Renal pelvis (tissue), 4 donors: ENCODE data around the gene CYP17A1. TPM values are rescaled to one million over a fixed set of nuclear protein-coding genes. Genes with fewer than 3 reads are reported as not detected.

Experiments
- DNase-seq: peaks from one replicate; pipeline ENCODE4 v3.0.0-alpha.2; 2013
- polyA plus RNA-seq, 3 donors: library from polyadenylated mRNA; unstranded; fragments of 120-200 nt; gene quantifications; one replicate each; pipeline ENCODE4 v1.2.1, GENCODE V29; 2013; ENCODE audit not compliant: insufficient read length in 3 of 3

CYP17A1 gene
- polyA plus RNA-seq, 3 donors = 0.52 to 8.3 (median 4.6) TPM

- no peak for DNase-seq
Observed at GRCh38 chr10:102811346-102811745, 25.9 kb downstream of the CYP17A1 start.

GRCh38 chr10:102808380-102808779, 28.8 kb downstream of the CYP17A1 start:
- no peak for DNase-seq

GRCh38 chr10:102804382-102805055, 32.7 kb downstream of the CYP17A1 start:
- no peak for DNase-seq

GRCh38 chr10:102802920-102803534, 34.2 kb downstream of the CYP17A1 start:
- DNase-seq = no peak

GRCh38 chr10:102801978-102802377, 35.2 kb downstream of the CYP17A1 start:
- DNase-seq = no peak

- DNase-seq = no peak
Observed at GRCh38 chr10:102801496-102801895, 35.7 kb downstream of the CYP17A1 start.

GRCh38 chr10:102800611-102801335, 36.4 kb downstream of the CYP17A1 start:
- DNase-seq = no peak

GRCh38 chr10:102799691-102800471, 37.3 kb downstream of the CYP17A1 start:
- DNase-seq = no peak

GRCh38 chr10:102796407-102797176, 40.6 kb downstream of the CYP17A1 start:
- DNase-seq = no peak

GRCh38 chr10:102795453-102796406, 41.5 kb downstream of the CYP17A1 start:
- DNase-seq = no peak

- DNase-seq = no peak
Observed at GRCh38 chr10:102791754-102792395, 45.3 kb downstream of the CYP17A1 start.

- DNase-seq = no peak
Observed at GRCh38 chr10:102785818-102786217, 51.4 kb downstream of the CYP17A1 start.

GRCh38 chr10:102783568-102783967, 53.6 kb downstream of the CYP17A1 start:
- no peak for DNase-seq

- DNase-seq = no peak
Observed at GRCh38 chr10:102782673-102783551, 54.3 kb downstream of the CYP17A1 start.

- DNase-seq = no peak
Observed at GRCh38 chr10:102781921-102782557, 55.2 kb downstream of the CYP17A1 start.

GRCh38 chr10:102781090-102781920, 55.9 kb downstream of the CYP17A1 start:
- no peak for DNase-seq
